Subcutaneous adipose tissue (tissue), 4 donors: Measurements from ENCODE around the gene SLC8A1. TPM values are rescaled to one million over a fixed set of nuclear protein-coding genes. Genes with fewer than 3 reads are reported as not detected.

Experiments used
- CTCF ChIP-seq: fragments of 450-650 bp; IDR thresholded peaks from one replicate; pipeline ENCODE4 v1.5.1; 2016; ENCODE audit warnings: low read depth, mild to moderate bottlenecking, control low read depth, antibody characterized with exemption, moderate library complexity
- total RNA-seq, 4 donors: library from RNA; depleted of rRNA; stranded (reverse); fragments of >200 nt; gene quantifications; one replicate each; pipeline ENCODE4 v1.1.0, GENCODE V29; 2016

Gene SLC8A1
- total RNA-seq, 4 donors from 2014 or later: 7.5 to 32.5 (median 12.9) TPM

- no peak for TF ChIP-seq CTCF
Observed at GRCh38 chr2:40450066-40450795, 1.7 kb downstream of the SLC8A1 start.

- TF ChIP-seq CTCF: no peak
Observed at GRCh38 chr2:40448476-40449079, 3.3 kb downstream of the SLC8A1 start.

- no peak for TF ChIP-seq CTCF
Observed at GRCh38 chr2:40445467-40445866, 6.4 kb downstream of the SLC8A1 start.

- TF ChIP-seq CTCF: no peak
Observed at GRCh38 chr2:40440835-40441234, 11.1 kb downstream of the SLC8A1 start.

GRCh38 chr2:40439473-40439872 is 12.4 kb downstream of the SLC8A1 start:
- TF ChIP-seq CTCF: no peak

- no peak for TF ChIP-seq CTCF
Observed at GRCh38 chr2:40436093-40436475, 15.8 kb downstream of the SLC8A1 start.

- TF ChIP-seq CTCF: no peak
Observed at GRCh38 chr2:40435426-40436092, 16.3 kb downstream of the SLC8A1 start.
